WERI-Rb-1 (cell line): ENCODE results near the gene GRID1.

Experiments used
- DNase-seq: peaks from one replicate; pipeline ENCODE4 v3.0.0-alpha.2; 2020
- H3K27ac ChIP-seq: fragments of 250-450 bp; sonication (Bioruptor Pico); 2 replicates; pipeline ENCODE4 v1.5.1; 2020; ENCODE audit warnings: mild to moderate bottlenecking, moderate library complexity
- H3K27me3 ChIP-seq: fragments of 250-450 bp; sonication (Bioruptor Pico); 2 replicates; pipeline ENCODE4 v1.5.1; 2021; ENCODE audit warnings: mild to moderate bottlenecking, low read depth, moderate library complexity; ENCODE audit not compliant: insufficient read depth, severe bottlenecking
- H3K36me3 ChIP-seq: fragments of 250-450 bp; sonication (Bioruptor Pico); 2 replicates; pipeline ENCODE4 v1.5.1; 2020; ENCODE audit warnings: mild to moderate bottlenecking, moderate library complexity
- H3K4me3 ChIP-seq: 2 replicates; pipeline ENCODE4 v1.5.1; 2011; ENCODE audit warnings: low read depth, mild to moderate bottlenecking, control low read depth, low read length
- H3K9me3 ChIP-seq: fragments of 250-450 bp; sonication (Bioruptor Pico); 2 replicates; pipeline ENCODE4 v1.5.1; 2021; ENCODE audit warnings: mild to moderate bottlenecking, moderate library complexity; ENCODE audit not compliant: severe bottlenecking
- CTCF ChIP-seq: IDR thresholded peaks from 2 replicates; pipeline ENCODE4 v1.5.1; 2011; ENCODE audit warnings: low read depth, mild to moderate bottlenecking, control low read depth, inconsistent platforms, low read length

The GRID1 gene

DNA sequence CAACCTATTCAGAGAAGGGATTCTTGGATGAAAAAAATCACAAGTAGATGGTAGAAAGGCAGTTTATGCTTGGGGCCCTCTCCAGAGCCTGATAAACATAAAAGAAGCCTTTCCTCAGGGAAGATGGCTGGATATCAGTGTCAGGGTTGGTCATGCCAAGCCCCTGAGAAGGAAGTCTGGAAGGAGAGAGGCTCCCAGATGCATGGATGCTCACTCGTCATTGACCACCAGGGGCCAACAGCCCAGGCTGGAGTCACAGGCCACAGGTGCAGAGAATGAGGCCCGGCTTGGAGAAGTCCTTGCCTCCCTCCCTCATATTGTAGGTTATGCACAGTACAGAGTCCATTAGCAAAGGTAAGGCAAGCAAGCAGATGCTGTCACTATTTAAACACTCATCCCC, 506.7 kb downstream of the GRID1 start:
- Histone ChIP-seq H3K36me3 (no peaks in the 10 kb centered on the region), H3K9me3 (no peaks in the 10 kb centered on the region), H3K27ac (no peak overlapping the region), H3K4me3 (no peak overlapping the region), H3K27me3 (no peaks in the 10 kb centered on the region)
- no peak for DNase-seq
- TF ChIP-seq CTCF = no peak

GRCh38 chr10:85858776-85859515, 507.6 kb downstream of the GRID1 start:
- no peak for DNase-seq
- Histone ChIP-seq H3K27me3 (no peaks in the 10 kb centered on the region), H3K4me3 (no peak overlapping the region), H3K36me3 (no peaks in the 10 kb centered on the region), H3K27ac (no peak overlapping the region), H3K9me3 (no peaks in the 10 kb centered on the region)
- TF ChIP-seq CTCF = no peak

GRCh38 chr10:85857791-85858190, 508.8 kb downstream of the GRID1 start:
- no peak for DNase-seq
- no peaks in the 10 kb centered on the region for H3K27me3 ChIP-seq

DNA sequence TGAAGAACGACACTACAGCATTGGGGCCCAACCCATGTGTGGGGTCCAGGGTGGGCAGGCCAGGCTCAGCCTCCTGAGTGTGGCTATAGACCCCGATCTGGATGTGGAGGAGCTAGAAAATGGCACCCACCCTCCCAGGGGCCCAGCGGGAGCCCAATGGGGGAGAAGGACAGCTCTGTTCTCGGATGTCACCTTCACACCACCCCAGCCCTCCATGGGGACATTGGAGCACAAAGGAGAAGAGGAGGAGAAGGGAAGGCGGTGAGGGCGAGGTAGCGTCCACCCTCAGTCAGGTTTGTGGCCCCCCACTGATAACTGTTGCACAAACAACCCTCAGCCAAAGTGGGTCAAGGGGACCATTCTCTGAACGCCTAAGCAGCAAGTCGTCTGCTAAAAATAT, 509.3 kb downstream of the GRID1 start:
- Histone ChIP-seq H3K9me3 (no peaks in the 10 kb centered on the region), H3K36me3 (no peaks in the 10 kb centered on the region), H3K27ac (no peak overlapping the region), H3K4me3 (no peak overlapping the region), H3K27me3 (no peaks in the 10 kb centered on the region)
- TF ChIP-seq CTCF = no peak
- DNase-seq = no peak

More at GRCh38 chr10:85857791-85858190, 508.8 kb downstream of the GRID1 start:
- Histone ChIP-seq H3K4me3 (no peak overlapping the region), H3K27ac (no peak overlapping the region), H3K36me3 (no peaks in the 10 kb centered on the region), H3K9me3 (no peaks in the 10 kb centered on the region)
- TF ChIP-seq CTCF = no peak

DNA sequence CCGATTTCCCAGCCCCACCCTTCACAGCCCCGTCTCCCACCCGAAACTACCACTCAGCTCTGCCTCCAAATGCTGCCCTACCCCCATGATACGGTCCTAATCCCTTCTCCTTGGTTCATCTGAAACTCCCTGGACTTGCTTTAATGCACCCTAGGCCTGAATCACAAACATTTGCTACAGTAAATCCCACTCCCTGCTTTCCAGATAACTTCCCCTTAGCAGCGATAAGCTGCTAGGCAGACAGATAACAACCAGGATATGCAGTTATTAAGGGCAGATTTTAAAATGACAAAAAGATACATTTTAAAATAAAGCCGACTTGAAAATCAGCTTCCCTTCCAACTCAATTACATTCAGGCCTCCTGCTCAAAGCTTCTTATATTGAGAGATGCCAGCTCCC, 514.7 kb downstream of the GRID1 start:
- no peak overlapping the region for H3K27ac ChIP-seq
- no peak for DNase-seq
- H3K4me3 ChIP-seq = no peak overlapping the region
- TF ChIP-seq CTCF = no peak
- no peaks in the 10 kb centered on the region for H3K9me3 ChIP-seq
- no peaks in the 10 kb centered on the region for H3K27me3 ChIP-seq
- no peaks in the 10 kb centered on the region for H3K36me3 ChIP-seq

- no peak overlapping the region for H3K4me3 ChIP-seq
- H3K36me3 ChIP-seq = no peaks in the 10 kb centered on the region
- TF ChIP-seq CTCF = no peak
- H3K27me3 ChIP-seq = no peaks in the 10 kb centered on the region
- no peak overlapping the region for H3K27ac ChIP-seq
- no peaks in the 10 kb centered on the region for H3K9me3 ChIP-seq
- DNase-seq = no peak
Observed at GRCh38 chr10:85851325-85851724, 515.3 kb downstream of the GRID1 start.
